ENCODE data around the gene ACTN2.

Gene ACTN2

GRCh38 chr1:236800002-236800620 lies 113.8 kb downstream of the ACTN2 start:
- POLR2A ChIA-PET, result interaction anchor here (0.7 to 1.1 kb wide), 4 partner anchors 15 to 268 kb away, joined by 3 to 4 read pairs (median 4); partner anchors contain the start of genes HEATR1 and RYR2

More at GRCh38 chr1:236800002-236800620, 113.8 kb downstream of the ACTN2 start:
- peaks cover 8 to 15% of the 10 kb centered on the region in 2 experiments; a peak in 2 of 3 replicates for H3K36me3 ChIP-seq (ENCODE audit: control insufficient read depth in 2 of 2, insufficient read depth in 1 of 2, low read length in 2 of 2)
- H3K4me3 ChIP-seq (ENCODE audit: low read depth, low read length), result no peak overlapping the region
- no peak for TF ChIP-seq ZNF362 (tag by site-specific recombination; IDR thresholded peaks at IDR 0.05)
- peak; percentile 73 for TF ChIP-seq ZNF629 (tag by site-specific recombination; IDR thresholded peaks at IDR 0.05)
- no peak for TF ChIP-seq OVOL3 (tag by site-specific recombination; IDR thresholded peaks at IDR 0.05)
- peak; percentile 86 for TF ChIP-seq ZBTB21 (tag by site-specific recombination; IDR thresholded peaks at IDR 0.05)
- TF ChIP-seq ZNF366 (tag by site-specific recombination; conservative IDR thresholded peaks at IDR 0.05), result peak; percentile 48
- no peak for TF ChIP-seq ZNF292 (tag by site-specific recombination; IDR thresholded peaks at IDR 0.05; ENCODE audit: borderline replicate concordance, low read depth)
- no peak for TF ChIP-seq ZNF768 (tag by site-specific recombination; IDR thresholded peaks at IDR 0.05)
- no peak for TF ChIP-seq ZNF394 (tag by site-specific recombination; IDR thresholded peaks at IDR 0.05; ENCODE audit: borderline replicate concordance)
- no peak for TF ChIP-seq ZNF707 (tag by site-specific recombination; IDR thresholded peaks at IDR 0.05)
- TF ChIP-seq ZNF747 (tag by site-specific recombination; IDR thresholded peaks at IDR 0.05), result no peak
- peak; percentile 83 for TF ChIP-seq ZNF660 (tag by site-specific recombination; IDR thresholded peaks at IDR 0.05)
- peak; percentile 79; the same call in 1 of the 2 replicates for TF ChIP-seq ZNF692 (tag by site-specific recombination; IDR thresholded peaks at IDR 0.05)
- TF ChIP-seq PRDM10 (tag by site-specific recombination; IDR thresholded peaks at IDR 0.05), result peak; percentile 34
- TF ChIP-seq ZNF791 (tag by site-specific recombination; IDR thresholded peaks at IDR 0.05), result no peak
- no peak for TF ChIP-seq ZNF157 (tag by site-specific recombination; IDR thresholded peaks at IDR 0.05)
- peak; percentile 44 for TF ChIP-seq ZNF335 (tag by site-specific recombination; conservative IDR thresholded peaks at IDR 0.05)
- TF ChIP-seq SP3 (tag by site-specific recombination; IDR thresholded peaks at IDR 0.05), result 0 out of 2 replicates have a peak, but pooled peaks have one; percentile 11
- TF ChIP-seq ATF2 (tag by site-specific recombination; IDR thresholded peaks at IDR 0.05; ENCODE audit: low read depth), result peak; percentile 72
- TF ChIP-seq MZF1 (tag by site-specific recombination; IDR thresholded peaks at IDR 0.05; ENCODE audit: borderline replicate concordance), result no peak
- TF ChIP-seq ZNF600 (tag by site-specific recombination; IDR thresholded peaks at IDR 0.05), result no peak
- TF ChIP-seq ZNF626 (tag by site-specific recombination; IDR thresholded peaks at IDR 0.05), result no peak
- peak; percentile 68 for TF ChIP-seq PRDM1 (tag by site-specific recombination; IDR thresholded peaks at IDR 0.05)
- no peak for TF ChIP-seq KLF1 (tag by site-specific recombination; IDR thresholded peaks at IDR 0.05)
- no peak for TF ChIP-seq ZNF776 (tag by site-specific recombination; IDR thresholded peaks at IDR 0.05; ENCODE audit: borderline replicate concordance)
- TF ChIP-seq ZNF518A (tag by site-specific recombination; conservative IDR thresholded peaks at IDR 0.05; ENCODE audit: low read depth), result peak; percentile 40; the same call in 1 of the 2 replicates
- H3K4me1 ChIP-seq (ENCODE audit: control insufficient read depth, insufficient read depth, low read length), result peaks cover 6% of the 10 kb centered on the region; the same call in 1 of the 2 replicates
- CTCF ChIA-PET, result interaction anchor here (0.5 to 1.6 kb wide), 3 partner anchors 40 to 734 kb away, joined by 4 read pairs; no protein-coding TSS in a partner anchor
- H3K9me3 ChIP-seq (ENCODE audit: control insufficient read depth, insufficient read depth, low read depth, low read length), result no peaks in the 10 kb centered on the region
- H3K27ac ChIP-seq (ENCODE audit: extremely low read depth, low read depth, low read length), result no peak overlapping the region
